K562 (cell line): Measurements from ENCODE around the gene LMO4. TPM values are rescaled to one million over a fixed set of nuclear protein-coding genes. Genes with fewer than 3 reads are reported as not detected.

Experiments used
- ATAC-seq: fragments of 200-7000 bp; cut with Tn5 transposase; 3 replicates; pipeline ENCODE4 v1.9.1; 2020; ENCODE audit warnings: moderate library complexity
- BruUV-seq: library from RNA; stranded (reverse); fragments of 400-500 nt; replicated peaks from 2 replicates; lab custom pipeline; 2021; lab: Mats Ljungman, UMichigan
- CTCF ChIA-PET: fragments of 300-600 bp; formaldehyde crosslinking; extraction: SDS; loops from one replicate; lab custom pipeline; 2021; ENCODE audit warnings: low intra/inter-chr PET ratio; lab: Yijun Ruan, JAX
- POLR2A ChIA-PET: fragments of 300-600, 350-650 bp; sonication (Branson Sonifier 250); formaldehyde crosslinking; extraction: SDS; loops from one replicate; lab custom pipeline; 2021; ENCODE audit warnings: antibody characterized with exemption, inconsistent platforms; lab: Yijun Ruan, JAX
- DNase-seq, 4 experiments: peaks; one replicate each; pipeline versions ENCODE4 v3.0.0 to v3.0.0-alpha.2; 2011 to 2018; ENCODE audit warnings: low spot score in 3 of 4, mixed read lengths in 3 of 4; ENCODE audit errors: extremely low read depth in 1 of 4
- FAIRE-seq: peaks from 2 replicates; lab custom pipeline; 2011; peaks lifted over from hg19 to GRCh38; lab: Jason Lieb, UNC
- H2AFZ ChIP-seq: 2 replicates; pipeline ENCODE4 v1.6.0; 2011; ENCODE audit warnings: low read depth, low read length, control low read depth, inconsistent platforms
- H3K27ac ChIP-seq: fragments of 200-600 bp; 3 replicates; pipeline ENCODE4 v1.8.0; 2011; ENCODE audit warnings: low read depth, mild to moderate bottlenecking, control low read depth, inconsistent platforms, low read length, moderate library complexity, mixed read lengths; ENCODE audit errors: extremely low read depth
- H3K27me3 ChIP-seq, 2 experiments: fragments of 300-600 bp in 1 of 2; 2 replicates in 1 of 2; 3 replicates in 1 of 2; pipeline versions ENCODE4 v1.6.0 to v1.8.0; 2011; ENCODE audit warnings: inconsistent platforms in 2 of 2, low read length in 2 of 2, mild to moderate bottlenecking in 1 of 2, mixed read lengths in 1 of 2, moderate library complexity in 1 of 2; ENCODE audit not compliant: control insufficient read depth in 2 of 2, insufficient read depth in 2 of 2
- H3K36me3 ChIP-seq: fragments of 300-600 bp; 3 replicates; pipeline ENCODE4 v1.8.0; 2011; ENCODE audit warnings: mild to moderate bottlenecking, low read length, inconsistent platforms; ENCODE audit not compliant: control insufficient read depth, insufficient read depth
- H3K4me1 ChIP-seq, 2 experiments: fragments of 200-600 bp in 1 of 2; replicated peaks in 1 of 2; 2 replicates in 1 of 2; 3 replicates in 1 of 2; pipeline versions ENCODE4 v1.5.1 to v1.8.0; 2011; ENCODE audit warnings: inconsistent platforms in 2 of 2, low read length in 2 of 2, mild to moderate bottlenecking in 1 of 2, mixed read lengths in 1 of 2, moderate library complexity in 1 of 2; ENCODE audit not compliant: control insufficient read depth in 2 of 2, insufficient read depth in 2 of 2
- H3K4me2 ChIP-seq: 2 replicates; pipeline ENCODE4 v1.6.1; 2011; ENCODE audit warnings: low read length, control low read depth, inconsistent platforms, mixed read lengths; ENCODE audit not compliant: insufficient read depth
- H3K4me3 ChIP-seq: fragments of 200-600 bp; sonication (generic), shearing (Covaris generic); 2 replicates; pipeline ENCODE4 v1.5.1; 2016; ENCODE audit warnings: control low read depth, inconsistent platforms
- H3K79me2 ChIP-seq: fragments of 200-600 bp; 3 replicates; pipeline ENCODE4 v1.8.0; 2011; ENCODE audit warnings: low read length, inconsistent platforms; ENCODE audit not compliant: control insufficient read depth, insufficient read depth
- H3K9ac ChIP-seq, 2 experiments: 2 replicates each; pipeline versions ENCODE4 v1.6.0 to v1.6.1; 2011; ENCODE audit warnings: low read depth in 2 of 2, low read length in 2 of 2, control low read depth in 1 of 2, inconsistent platforms in 1 of 2, mild to moderate bottlenecking in 1 of 2, mixed read lengths in 1 of 2; ENCODE audit not compliant: insufficient read depth in 1 of 2
- H3K9me1 ChIP-seq: one replicate; pipeline ENCODE4 v1.6.0; 2011; ENCODE audit warnings: inconsistent platforms, mild to moderate bottlenecking, low read length, moderate library complexity; ENCODE audit not compliant: control insufficient read depth, insufficient read depth
- H3K9me3 ChIP-seq: replicated peaks from 2 replicates; pipeline ENCODE4 v1.5.1; 2011; ENCODE audit warnings: low read depth, low read length, inconsistent platforms; ENCODE audit not compliant: control insufficient read depth, insufficient read depth
- H4K20me1 ChIP-seq: replicated peaks from 2 replicates; pipeline ENCODE4 v1.6.1; 2011; ENCODE audit warnings: low read length, inconsistent platforms, mixed read lengths; ENCODE audit not compliant: control insufficient read depth, insufficient read depth
- RAD21 ChIP-seq, 2 experiments: fragments of 250-450 bp in 1 of 2; fragments of 450-650 bp in 1 of 2; sonication (Bioruptor Pico) in 1 of 2; formaldehyde crosslinking in 1 of 2; IDR thresholded peaks in 1 of 2; conservative IDR thresholded peaks in 1 of 2; 2 replicates each; pipeline versions ENCODE4 v1.4.0 to v1.8.0; 2020 to 2022; ENCODE audit warnings: mild to moderate bottlenecking in 2 of 2, moderate library complexity in 1 of 2
- RBM34 ChIP-seq: fragments of 200-400 bp; formaldehyde crosslinking; IDR thresholded peaks from 2 replicates; pipeline ENCODE4 v1.6.1; 2018; ENCODE audit warnings: low read length, borderline replicate concordance; ENCODE audit not compliant: insufficient read depth
- ZKSCAN1 ChIP-seq: fragments of 150-350 bp; IDR thresholded peaks from 2 replicates; pipeline ENCODE4 v1.6.1; 2016; ENCODE audit warnings: low read depth, low read length
- WGBS: fragments of 100-300 bp; shearing (Covaris generic); methylation state at CpG from one replicate; pipeline ENCODE4 v1.1.6; 2016; ENCODE audit warnings: low coverage, mixed read lengths; ENCODE audit not compliant: insufficient coverage; ENCODE audit errors: missing lambda C conversion rate; 5-methylcytosine and 5-hydroxymethylcytosine counted together
- in situ Hi-C: fragments of 300-500 bp; cut with MboI; formaldehyde crosslinking; loops from 4 replicates; pipeline ENCODE4 v1.15.0; 2018; ENCODE audit warnings: inconsistent platforms, mixed read lengths
- intact Hi-C: fragments of 100-400 bp; cut with micrococcal nuclease; formaldehyde crosslinking; loops from 2 replicates; pipeline ENCODE4 v1.14.2; 2022
- polyA plus RNA-seq, 8 experiments: library from polyadenylated mRNA; depleted of rRNA in 4 of 8; stranded (reverse) in 5 of 8; unstranded in 3 of 8; fragments of >200 nt; fragmentation: Nextera tagmentation in 2 of 8; fragmentation: Illumina TruSeq in 1 of 8; extraction: Ambion mirVana in 2 of 8; extraction: Trizol in 1 of 8; gene quantifications; 2 replicates each; pipeline versions ENCODE4 v1.2.1 to v1.2.3, GENCODE V29; 2011 to 2014; ENCODE audit warnings: inconsistent platforms in 1 of 8, missing spikeins in 1 of 8
- total RNA-seq, 7 experiments: library from RNA; depleted of rRNA in 6 of 7; stranded (reverse); fragments of >200 nt in 6 of 7; fragmentation: Illumina TruSeq in 2 of 7; extraction: Trizol in 2 of 7; gene quantifications; 2 replicates each; pipeline versions ENCODE4 v1.2.1 to v1.2.3, GENCODE V29; 2011 to 2021; ENCODE audit warnings: low replicate concordance in 1 of 7
- TF ChIP-seq, protein P1 (sequence below): fragments of 450-650 bp; IDR thresholded peaks from 2 replicates; pipeline ENCODE4 v1.6.1; 2016; ENCODE audit warnings: mild to moderate bottlenecking, moderate library complexity
- TF ChIP-seq, protein P2 (sequence below), 3 experiments: IDR thresholded peaks in 2 of 3; conservative IDR thresholded peaks in 1 of 3; 2 replicates each; pipeline ENCODE4 v1.5.1; 2011 to 2012; ENCODE audit warnings: low read length in 3 of 3, mild to moderate bottlenecking in 3 of 3, control low read depth in 2 of 3, improper control_type of control experiment in 1 of 3, inconsistent platforms in 1 of 3, low read depth in 1 of 3, mixed read lengths in 1 of 3, moderate library complexity in 1 of 3; ENCODE audit not compliant: insufficient read depth in 2 of 3

Gene LMO4
- total and polyA plus RNA-seq, 9 of the 15 experiments (the other 6 are each of a cell fraction or from before 2014, with no cell fraction given), result 3.1 to 35.3 (median 22.4) TPM

DNA sequence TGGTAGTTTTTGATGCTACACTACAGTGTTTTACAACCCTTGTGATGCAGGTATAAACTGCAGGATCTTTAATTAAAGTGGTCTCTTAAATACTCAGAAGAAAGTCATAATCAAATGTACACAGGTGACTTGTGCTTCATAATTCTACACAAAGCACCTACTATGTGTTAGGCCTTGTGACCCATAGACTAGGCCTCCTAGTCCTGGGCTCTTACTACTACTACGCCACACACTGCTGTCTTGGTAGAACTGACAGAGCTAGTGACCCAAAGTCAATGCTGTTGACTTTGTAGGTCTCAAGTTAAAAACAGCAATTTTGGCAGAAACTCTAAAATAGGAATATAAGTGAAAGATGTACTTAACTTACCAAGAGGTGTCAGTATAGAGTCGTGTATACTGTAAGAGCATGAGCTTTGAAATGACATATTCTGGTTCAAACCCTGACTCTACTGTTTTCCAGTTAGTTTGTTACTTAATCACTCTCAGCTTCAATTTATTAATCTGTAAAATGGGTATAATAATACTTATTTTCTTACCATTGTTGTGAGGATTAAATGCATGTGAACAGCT, 48.6 kb upstream of the LMO4 start:
- H3K4me3 ChIP-seq, result no peak overlapping the region
- peaks cover 0 to 8% of the 10 kb centered on the region in 2 experiments; a peak in 1 of 5 replicates for H3K27me3 ChIP-seq
- 6% methylated on average over 2 of the region's 2 CpGs for WGBS
- in situ Hi-C loops (loop anchor here (10.0 to 25.0 kb wide), 2 partner anchors 145 to 657 kb away; no protein-coding TSS in a partner anchor), intact Hi-C loops (no loop called here)
- H3K9me3 ChIP-seq, result no peaks in the 10 kb centered on the region
- H3K4me2 ChIP-seq, result no peak overlapping the region
- CTCF ChIA-PET, result no interaction called here
- no peak overlapping the region for H3K9ac ChIP-seq
- peaks cover 0 to 2% of the 10 kb centered on the region in 2 experiments; a peak in 2 of 5 replicates for H3K4me1 ChIP-seq
- no peak for FAIRE-seq
- no peak overlapping the region for H2AFZ ChIP-seq
- BruUV-seq, result no TSS peak
- POLR2A ChIA-PET, result no interaction called here
- H3K79me2 ChIP-seq, result no peaks in the 10 kb centered on the region
- H4K20me1 ChIP-seq, result no peaks in the 10 kb centered on the region; the same call in 1 of the 2 replicates
- H3K36me3 ChIP-seq, result no peaks in the 10 kb centered on the region
- peak in 1 of 4 experiments; percentile 14 for DNase-seq
- peak; percentile 49; the same call in 2 of the 3 replicates for ATAC-seq
- no peak overlapping the region for H3K27ac ChIP-seq
- H3K9me1 ChIP-seq, result no peaks in the 10 kb centered on the region
- TF ChIP-seq ZKSCAN1 (peak; percentile 94), RBM34 (no peak), RAD21 (CRISPR knock-in tag; conservative IDR thresholded peaks at IDR 0.05 in 1 of 2, IDR thresholded peaks at IDR 0.05 in 1 of 2) (peak in 1 of 2 experiments; percentile 54; a peak in 3 of 4 replicates)
- TF ChIP-seq, protein P1, sequence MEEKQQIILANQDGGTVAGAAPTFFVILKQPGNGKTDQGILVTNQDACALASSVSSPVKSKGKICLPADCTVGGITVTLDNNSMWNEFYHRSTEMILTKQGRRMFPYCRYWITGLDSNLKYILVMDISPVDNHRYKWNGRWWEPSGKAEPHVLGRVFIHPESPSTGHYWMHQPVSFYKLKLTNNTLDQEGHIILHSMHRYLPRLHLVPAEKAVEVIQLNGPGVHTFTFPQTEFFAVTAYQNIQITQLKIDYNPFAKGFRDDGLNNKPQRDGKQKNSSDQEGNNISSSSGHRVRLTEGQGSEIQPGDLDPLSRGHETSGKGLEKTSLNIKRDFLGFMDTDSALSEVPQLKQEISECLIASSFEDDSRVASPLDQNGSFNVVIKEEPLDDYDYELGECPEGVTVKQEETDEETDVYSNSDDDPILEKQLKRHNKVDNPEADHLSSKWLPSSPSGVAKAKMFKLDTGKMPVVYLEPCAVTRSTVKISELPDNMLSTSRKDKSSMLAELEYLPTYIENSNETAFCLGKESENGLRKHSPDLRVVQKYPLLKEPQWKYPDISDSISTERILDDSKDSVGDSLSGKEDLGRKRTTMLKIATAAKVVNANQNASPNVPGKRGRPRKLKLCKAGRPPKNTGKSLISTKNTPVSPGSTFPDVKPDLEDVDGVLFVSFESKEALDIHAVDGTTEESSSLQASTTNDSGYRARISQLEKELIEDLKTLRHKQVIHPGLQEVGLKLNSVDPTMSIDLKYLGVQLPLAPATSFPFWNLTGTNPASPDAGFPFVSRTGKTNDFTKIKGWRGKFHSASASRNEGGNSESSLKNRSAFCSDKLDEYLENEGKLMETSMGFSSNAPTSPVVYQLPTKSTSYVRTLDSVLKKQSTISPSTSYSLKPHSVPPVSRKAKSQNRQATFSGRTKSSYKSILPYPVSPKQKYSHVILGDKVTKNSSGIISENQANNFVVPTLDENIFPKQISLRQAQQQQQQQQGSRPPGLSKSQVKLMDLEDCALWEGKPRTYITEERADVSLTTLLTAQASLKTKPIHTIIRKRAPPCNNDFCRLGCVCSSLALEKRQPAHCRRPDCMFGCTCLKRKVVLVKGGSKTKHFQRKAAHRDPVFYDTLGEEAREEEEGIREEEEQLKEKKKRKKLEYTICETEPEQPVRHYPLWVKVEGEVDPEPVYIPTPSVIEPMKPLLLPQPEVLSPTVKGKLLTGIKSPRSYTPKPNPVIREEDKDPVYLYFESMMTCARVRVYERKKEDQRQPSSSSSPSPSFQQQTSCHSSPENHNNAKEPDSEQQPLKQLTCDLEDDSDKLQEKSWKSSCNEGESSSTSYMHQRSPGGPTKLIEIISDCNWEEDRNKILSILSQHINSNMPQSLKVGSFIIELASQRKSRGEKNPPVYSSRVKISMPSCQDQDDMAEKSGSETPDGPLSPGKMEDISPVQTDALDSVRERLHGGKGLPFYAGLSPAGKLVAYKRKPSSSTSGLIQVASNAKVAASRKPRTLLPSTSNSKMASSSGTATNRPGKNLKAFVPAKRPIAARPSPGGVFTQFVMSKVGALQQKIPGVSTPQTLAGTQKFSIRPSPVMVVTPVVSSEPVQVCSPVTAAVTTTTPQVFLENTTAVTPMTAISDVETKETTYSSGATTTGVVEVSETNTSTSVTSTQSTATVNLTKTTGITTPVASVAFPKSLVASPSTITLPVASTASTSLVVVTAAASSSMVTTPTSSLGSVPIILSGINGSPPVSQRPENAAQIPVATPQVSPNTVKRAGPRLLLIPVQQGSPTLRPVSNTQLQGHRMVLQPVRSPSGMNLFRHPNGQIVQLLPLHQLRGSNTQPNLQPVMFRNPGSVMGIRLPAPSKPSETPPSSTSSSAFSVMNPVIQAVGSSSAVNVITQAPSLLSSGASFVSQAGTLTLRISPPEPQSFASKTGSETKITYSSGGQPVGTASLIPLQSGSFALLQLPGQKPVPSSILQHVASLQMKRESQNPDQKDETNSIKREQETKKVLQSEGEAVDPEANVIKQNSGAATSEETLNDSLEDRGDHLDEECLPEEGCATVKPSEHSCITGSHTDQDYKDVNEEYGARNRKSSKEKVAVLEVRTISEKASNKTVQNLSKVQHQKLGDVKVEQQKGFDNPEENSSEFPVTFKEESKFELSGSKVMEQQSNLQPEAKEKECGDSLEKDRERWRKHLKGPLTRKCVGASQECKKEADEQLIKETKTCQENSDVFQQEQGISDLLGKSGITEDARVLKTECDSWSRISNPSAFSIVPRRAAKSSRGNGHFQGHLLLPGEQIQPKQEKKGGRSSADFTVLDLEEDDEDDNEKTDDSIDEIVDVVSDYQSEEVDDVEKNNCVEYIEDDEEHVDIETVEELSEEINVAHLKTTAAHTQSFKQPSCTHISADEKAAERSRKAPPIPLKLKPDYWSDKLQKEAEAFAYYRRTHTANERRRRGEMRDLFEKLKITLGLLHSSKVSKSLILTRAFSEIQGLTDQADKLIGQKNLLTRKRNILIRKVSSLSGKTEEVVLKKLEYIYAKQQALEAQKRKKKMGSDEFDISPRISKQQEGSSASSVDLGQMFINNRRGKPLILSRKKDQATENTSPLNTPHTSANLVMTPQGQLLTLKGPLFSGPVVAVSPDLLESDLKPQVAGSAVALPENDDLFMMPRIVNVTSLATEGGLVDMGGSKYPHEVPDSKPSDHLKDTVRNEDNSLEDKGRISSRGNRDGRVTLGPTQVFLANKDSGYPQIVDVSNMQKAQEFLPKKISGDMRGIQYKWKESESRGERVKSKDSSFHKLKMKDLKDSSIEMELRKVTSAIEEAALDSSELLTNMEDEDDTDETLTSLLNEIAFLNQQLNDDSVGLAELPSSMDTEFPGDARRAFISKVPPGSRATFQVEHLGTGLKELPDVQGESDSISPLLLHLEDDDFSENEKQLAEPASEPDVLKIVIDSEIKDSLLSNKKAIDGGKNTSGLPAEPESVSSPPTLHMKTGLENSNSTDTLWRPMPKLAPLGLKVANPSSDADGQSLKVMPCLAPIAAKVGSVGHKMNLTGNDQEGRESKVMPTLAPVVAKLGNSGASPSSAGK, result no peak
- TF ChIP-seq, protein P2, sequence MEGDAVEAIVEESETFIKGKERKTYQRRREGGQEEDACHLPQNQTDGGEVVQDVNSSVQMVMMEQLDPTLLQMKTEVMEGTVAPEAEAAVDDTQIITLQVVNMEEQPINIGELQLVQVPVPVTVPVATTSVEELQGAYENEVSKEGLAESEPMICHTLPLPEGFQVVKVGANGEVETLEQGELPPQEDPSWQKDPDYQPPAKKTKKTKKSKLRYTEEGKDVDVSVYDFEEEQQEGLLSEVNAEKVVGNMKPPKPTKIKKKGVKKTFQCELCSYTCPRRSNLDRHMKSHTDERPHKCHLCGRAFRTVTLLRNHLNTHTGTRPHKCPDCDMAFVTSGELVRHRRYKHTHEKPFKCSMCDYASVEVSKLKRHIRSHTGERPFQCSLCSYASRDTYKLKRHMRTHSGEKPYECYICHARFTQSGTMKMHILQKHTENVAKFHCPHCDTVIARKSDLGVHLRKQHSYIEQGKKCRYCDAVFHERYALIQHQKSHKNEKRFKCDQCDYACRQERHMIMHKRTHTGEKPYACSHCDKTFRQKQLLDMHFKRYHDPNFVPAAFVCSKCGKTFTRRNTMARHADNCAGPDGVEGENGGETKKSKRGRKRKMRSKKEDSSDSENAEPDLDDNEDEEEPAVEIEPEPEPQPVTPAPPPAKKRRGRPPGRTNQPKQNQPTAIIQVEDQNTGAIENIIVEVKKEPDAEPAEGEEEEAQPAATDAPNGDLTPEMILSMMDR (IDR thresholded peaks at IDR 0.05 in 2 of 3, conservative IDR thresholded peaks at IDR 0.05 in 1 of 3; ENCODE audit: insufficient read depth in 2 of 3, low read depth in 1 of 3, low read length in 3 of 3), result peak in 2 of 3 experiments; percentile 31 to 41; a peak in 2 of 6 replicates
